ENCODE results near the gene FAM221B.

FAM221B gene

GRCh38 chr9:35835216-35835632 is 6.7 kb upstream of the FAM221B start:
- no peak overlapping the region for H3K4me3 ChIP-seq (ENCODE audit: low read depth, low read length)

GRCh38 chr9:35834260-35835215 is 6.0 kb upstream of the FAM221B start:
- H3K9me3 ChIP-seq (ENCODE audit: control insufficient read depth, insufficient read depth, low read length) = no peaks in the 10 kb centered on the region
- no peaks in the 10 kb centered on the region; the same call in 1 of the 2 replicates for H3K27me3 ChIP-seq (ENCODE audit: control insufficient read depth, insufficient read depth, low read length)
- no peaks in the 10 kb centered on the region for H3K4me1 ChIP-seq (ENCODE audit: control insufficient read depth, insufficient read depth, low read length)
- no peak overlapping the region for H3K27ac ChIP-seq (ENCODE audit: low read depth, low read length)
- H3K9ac ChIP-seq (ENCODE audit: low read depth, low read length) = no peak overlapping the region
- no peaks in the 10 kb centered on the region for H3K36me3 ChIP-seq (ENCODE audit: control insufficient read depth, insufficient read depth, low read length)
- H3K4me3 ChIP-seq (ENCODE audit: low read depth, low read length) = no peak overlapping the region

More at GRCh38 chr9:35835216-35835632, 6.7 kb upstream of the FAM221B start:
- no peaks in the 10 kb centered on the region for H3K9me3 ChIP-seq (ENCODE audit: control insufficient read depth, insufficient read depth, low read length)
- no peaks in the 10 kb centered on the region for H3K4me1 ChIP-seq (ENCODE audit: control insufficient read depth, insufficient read depth, low read length)
- H3K9ac ChIP-seq (ENCODE audit: low read depth, low read length) = no peak overlapping the region
- H3K27me3 ChIP-seq (ENCODE audit: control insufficient read depth, insufficient read depth, low read length) = no peaks in the 10 kb centered on the region; the same call in 1 of the 2 replicates
- no peaks in the 10 kb centered on the region for H3K36me3 ChIP-seq (ENCODE audit: control insufficient read depth, insufficient read depth, low read length)
- no peak overlapping the region for H3K27ac ChIP-seq (ENCODE audit: low read depth, low read length)

GRCh38 chr9:35832814-35833213 is 4.3 kb upstream of the FAM221B start:
- Histone ChIP-seq H3K9me3 (ENCODE audit: control insufficient read depth, insufficient read depth, low read length) (no peaks in the 10 kb centered on the region), H3K27me3 (ENCODE audit: control insufficient read depth, insufficient read depth, low read length) (no peaks in the 10 kb centered on the region), H3K36me3 (ENCODE audit: control insufficient read depth, insufficient read depth, low read length) (no peaks in the 10 kb centered on the region), H3K27ac (ENCODE audit: low read depth, low read length) (no peak overlapping the region), H3K4me3 (ENCODE audit: low read depth, low read length) (no peak overlapping the region), H3K9ac (ENCODE audit: low read depth, low read length) (no peak overlapping the region), H3K4me1 (ENCODE audit: control insufficient read depth, insufficient read depth, low read length) (peaks cover 4% of the 10 kb centered on the region; the same call in 1 of the 2 replicates)

GRCh38 chr9:35831040-35831439 is 2.5 kb upstream of the FAM221B start:
- Histone ChIP-seq H3K9me3 (ENCODE audit: control insufficient read depth, insufficient read depth, low read length) (no peaks in the 10 kb centered on the region), H3K27ac (ENCODE audit: low read depth, low read length) (no peak overlapping the region), H3K4me1 (ENCODE audit: control insufficient read depth, insufficient read depth, low read length) (peaks cover 8% of the 10 kb centered on the region; the same call in 1 of the 2 replicates), H3K4me3 (ENCODE audit: low read depth, low read length) (no peak overlapping the region), H3K36me3 (ENCODE audit: control insufficient read depth, insufficient read depth, low read length) (no peaks in the 10 kb centered on the region), H3K27me3 (ENCODE audit: control insufficient read depth, insufficient read depth, low read length) (no peaks in the 10 kb centered on the region), H3K9ac (ENCODE audit: low read depth, low read length) (no peak overlapping the region)

GRCh38 chr9:35829764-35830096 is 1.2 kb upstream of the FAM221B start:
- Histone ChIP-seq H3K4me1 (ENCODE audit: control insufficient read depth, insufficient read depth, low read length) (peaks cover 8% of the 10 kb centered on the region; the same call in 1 of the 2 replicates), H3K9me3 (ENCODE audit: control insufficient read depth, insufficient read depth, low read length) (no peaks in the 10 kb centered on the region), H3K27me3 (ENCODE audit: control insufficient read depth, insufficient read depth, low read length) (no peaks in the 10 kb centered on the region), H3K4me3 (ENCODE audit: low read depth, low read length) (peak overlapping the region; percentile 85), H3K27ac (ENCODE audit: low read depth, low read length) (no peak overlapping the region), H3K9ac (ENCODE audit: low read depth, low read length) (no peak overlapping the region), H3K36me3 (ENCODE audit: control insufficient read depth, insufficient read depth, low read length) (no peaks in the 10 kb centered on the region)

GRCh38 chr9:35829084-35829763 is 692 bp upstream of the FAM221B start, which contains the start of gene TMEM8B:
TSS of gene TMEM8B (plus strand) at chr9:35829228. CDS start at chr9:35829448, 220 bp downstream.
- peak within 1 kb of the TSS; percentile 64 for H3K27ac ChIP-seq (ENCODE audit: low read depth, low read length)
- H3K4me3 ChIP-seq (ENCODE audit: low read depth, low read length) = peak within 1 kb of the TSS; percentile 85
- peaks cover 8% of the 10 kb centered on the region; the same call in 1 of the 2 replicates for H3K4me1 ChIP-seq (ENCODE audit: control insufficient read depth, insufficient read depth, low read length)
- H3K9me3 ChIP-seq (ENCODE audit: control insufficient read depth, insufficient read depth, low read length) = no peaks in the 10 kb centered on the region
- H3K9ac ChIP-seq (ENCODE audit: low read depth, low read length) = no peak within 1 kb of the TSS
- H3K36me3 ChIP-seq (ENCODE audit: control insufficient read depth, insufficient read depth, low read length) = no peaks in the 10 kb centered on the region
- H3K27me3 ChIP-seq (ENCODE audit: control insufficient read depth, insufficient read depth, low read length) = no peaks in the 10 kb centered on the region

- H3K27me3 ChIP-seq (ENCODE audit: control insufficient read depth, insufficient read depth, low read length) = no peaks in the 10 kb centered on the region
- H3K27ac ChIP-seq (ENCODE audit: low read depth, low read length) = no peak overlapping the region
- H3K9me3 ChIP-seq (ENCODE audit: control insufficient read depth, insufficient read depth, low read length) = no peaks in the 10 kb centered on the region
- no peaks in the 10 kb centered on the region for H3K36me3 ChIP-seq (ENCODE audit: control insufficient read depth, insufficient read depth, low read length)
- no peak overlapping the region for H3K9ac ChIP-seq (ENCODE audit: low read depth, low read length)
- H3K4me3 ChIP-seq (ENCODE audit: low read depth, low read length) = no peak overlapping the region
- H3K4me1 ChIP-seq (ENCODE audit: control insufficient read depth, insufficient read depth, low read length) = peaks cover 19% of the 10 kb centered on the region; the same call in 1 of the 2 replicates
Observed at GRCh38 chr9:35827486-35827885, 1.0 kb downstream of the FAM221B start.

- Histone ChIP-seq H3K27me3 (ENCODE audit: control insufficient read depth, insufficient read depth, low read length) (no peaks in the 10 kb centered on the region), H3K36me3 (ENCODE audit: control insufficient read depth, insufficient read depth, low read length) (no peaks in the 10 kb centered on the region), H3K9ac (ENCODE audit: low read depth, low read length) (no peak overlapping the region), H3K4me1 (ENCODE audit: control insufficient read depth, insufficient read depth, low read length) (peaks cover 19% of the 10 kb centered on the region; the same call in 1 of the 2 replicates), H3K9me3 (ENCODE audit: control insufficient read depth, insufficient read depth, low read length) (no peaks in the 10 kb centered on the region), H3K4me3 (ENCODE audit: low read depth, low read length) (no peak overlapping the region), H3K27ac (ENCODE audit: low read depth, low read length) (no peak overlapping the region)
Observed at GRCh38 chr9:35826071-35826701, 2.3 kb downstream of the FAM221B start.

- Histone ChIP-seq H3K4me3 (ENCODE audit: low read depth, low read length) (no peak overlapping the region), H3K4me1 (ENCODE audit: control insufficient read depth, insufficient read depth, low read length) (peaks cover 15% of the 10 kb centered on the region; the same call in 1 of the 2 replicates), H3K27me3 (ENCODE audit: control insufficient read depth, insufficient read depth, low read length) (no peaks in the 10 kb centered on the region), H3K36me3 (ENCODE audit: control insufficient read depth, insufficient read depth, low read length) (no peaks in the 10 kb centered on the region), H3K9ac (ENCODE audit: low read depth, low read length) (no peak overlapping the region), H3K27ac (ENCODE audit: low read depth, low read length) (no peak overlapping the region), H3K9me3 (ENCODE audit: control insufficient read depth, insufficient read depth, low read length) (no peaks in the 10 kb centered on the region)
Observed at GRCh38 chr9:35822926-35823325, 5.6 kb downstream of the FAM221B start.

- no peaks in the 10 kb centered on the region for H3K36me3 ChIP-seq (ENCODE audit: control insufficient read depth, insufficient read depth, low read length)
Observed at GRCh38 chr9:35820076-35820475, 8.5 kb downstream of the FAM221B start.

More at GRCh38 chr9:35820076-35820475, 8.5 kb downstream of the FAM221B start:
- Histone ChIP-seq H3K4me1 (ENCODE audit: control insufficient read depth, insufficient read depth, low read length) (peaks cover 11% of the 10 kb centered on the region; the same call in 1 of the 2 replicates), H3K27me3 (ENCODE audit: control insufficient read depth, insufficient read depth, low read length) (no peaks in the 10 kb centered on the region), H3K27ac (ENCODE audit: low read depth, low read length) (no peak overlapping the region), H3K9me3 (ENCODE audit: control insufficient read depth, insufficient read depth, low read length) (no peaks in the 10 kb centered on the region), H3K4me3 (ENCODE audit: low read depth, low read length) (no peak overlapping the region), H3K9ac (ENCODE audit: low read depth, low read length) (no peak overlapping the region)

All from HUES48 (cell line).